ENCODE data around the gene RANBP17. TPM values are rescaled to one million over a fixed set of nuclear protein-coding genes. Genes with fewer than 3 reads are reported as not detected.

RANBP17 gene
- total and polyA plus RNA-seq, 12 donors, result 5.5 to 119 (median 22.2) TPM

GRCh38 chr5:170985486-170985885 is 123.7 kb downstream of the RANBP17 start:
- no peaks in the 10 kb centered on the region for H3K4me1 ChIP-seq (replicated peaks in 1 of 2)
- intact Hi-C loops (cut with DNase I), result no loop called here
- no peaks in the 10 kb centered on the region for H3K9me3 ChIP-seq (replicated peaks in 1 of 3)
- H3K27ac ChIP-seq, result no peak overlapping the region
- DNase-seq, result no peak
- H3K36me3 ChIP-seq (replicated peaks in 1 of 2), result no peaks in the 10 kb centered on the region
- H3K27me3 ChIP-seq, result no peaks in the 10 kb centered on the region
- no peak for TF ChIP-seq POLR2A (IDR thresholded peaks at IDR 0.05)
- TF ChIP-seq, protein P1, sequence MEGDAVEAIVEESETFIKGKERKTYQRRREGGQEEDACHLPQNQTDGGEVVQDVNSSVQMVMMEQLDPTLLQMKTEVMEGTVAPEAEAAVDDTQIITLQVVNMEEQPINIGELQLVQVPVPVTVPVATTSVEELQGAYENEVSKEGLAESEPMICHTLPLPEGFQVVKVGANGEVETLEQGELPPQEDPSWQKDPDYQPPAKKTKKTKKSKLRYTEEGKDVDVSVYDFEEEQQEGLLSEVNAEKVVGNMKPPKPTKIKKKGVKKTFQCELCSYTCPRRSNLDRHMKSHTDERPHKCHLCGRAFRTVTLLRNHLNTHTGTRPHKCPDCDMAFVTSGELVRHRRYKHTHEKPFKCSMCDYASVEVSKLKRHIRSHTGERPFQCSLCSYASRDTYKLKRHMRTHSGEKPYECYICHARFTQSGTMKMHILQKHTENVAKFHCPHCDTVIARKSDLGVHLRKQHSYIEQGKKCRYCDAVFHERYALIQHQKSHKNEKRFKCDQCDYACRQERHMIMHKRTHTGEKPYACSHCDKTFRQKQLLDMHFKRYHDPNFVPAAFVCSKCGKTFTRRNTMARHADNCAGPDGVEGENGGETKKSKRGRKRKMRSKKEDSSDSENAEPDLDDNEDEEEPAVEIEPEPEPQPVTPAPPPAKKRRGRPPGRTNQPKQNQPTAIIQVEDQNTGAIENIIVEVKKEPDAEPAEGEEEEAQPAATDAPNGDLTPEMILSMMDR (IDR thresholded peaks at IDR 0.05), result no peak
- no peak overlapping the region for H3K4me3 ChIP-seq
- WGBS, 4 donors, result 76 to 87% (median 83%) methylated on average over 1 of the region's 1 CpG

DNA sequence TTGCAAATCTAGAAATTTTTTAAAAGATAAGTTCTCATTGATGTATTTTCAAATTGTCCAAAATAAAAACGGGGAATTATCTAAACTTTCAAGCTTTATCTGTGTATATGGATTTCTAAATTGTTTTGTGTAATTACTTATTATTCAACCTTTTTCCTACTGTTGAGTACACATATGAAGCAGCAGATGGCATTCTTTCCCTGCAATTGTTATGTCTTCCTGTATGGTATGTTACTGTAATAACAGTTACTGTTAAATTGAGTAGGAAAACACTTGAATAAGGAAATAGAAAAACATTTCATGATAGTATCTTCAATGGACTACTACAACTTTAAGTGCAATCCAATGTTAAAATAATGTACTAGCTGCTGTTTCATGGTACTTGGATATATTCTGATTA is 124.8 kb downstream of the RANBP17 start:
- no peak overlapping the region for H3K4me3 ChIP-seq
- H3K27ac ChIP-seq, result no peak overlapping the region
- no peaks in the 10 kb centered on the region for H3K4me1 ChIP-seq (replicated peaks in 1 of 2)
- no peaks in the 10 kb centered on the region for H3K27me3 ChIP-seq
- 0 to 92% (median 19%) methylated on average over 1 of the region's 1 CpG for WGBS, 4 donors
- H3K36me3 ChIP-seq (replicated peaks in 1 of 2), result no peaks in the 10 kb centered on the region
- no peak for DNase-seq
- TF ChIP-seq, protein P1 (IDR thresholded peaks at IDR 0.05), result no peak
- no peak for TF ChIP-seq POLR2A (IDR thresholded peaks at IDR 0.05)
- intact Hi-C loops (cut with DNase I), result no loop called here
- no peaks in the 10 kb centered on the region for H3K9me3 ChIP-seq (replicated peaks in 1 of 3)

GRCh38 chr5:170993476-170993875 is 131.7 kb downstream of the RANBP17 start:
- DNase-seq, result no peak
- Histone ChIP-seq H3K27ac (no peak overlapping the region), H3K4me3 (no peak overlapping the region), H3K27me3 (no peaks in the 10 kb centered on the region), H3K9me3 (replicated peaks in 1 of 3) (no peaks in the 10 kb centered on the region), H3K36me3 (replicated peaks in 1 of 2) (no peaks in the 10 kb centered on the region), H3K4me1 (replicated peaks in 1 of 2) (no peaks in the 10 kb centered on the region)
- intact Hi-C loops (cut with DNase I), result no loop called here
- TF ChIP-seq POLR2A (IDR thresholded peaks at IDR 0.05), result no peak
- TF ChIP-seq, protein P1 (IDR thresholded peaks at IDR 0.05), result no peak

DNA sequence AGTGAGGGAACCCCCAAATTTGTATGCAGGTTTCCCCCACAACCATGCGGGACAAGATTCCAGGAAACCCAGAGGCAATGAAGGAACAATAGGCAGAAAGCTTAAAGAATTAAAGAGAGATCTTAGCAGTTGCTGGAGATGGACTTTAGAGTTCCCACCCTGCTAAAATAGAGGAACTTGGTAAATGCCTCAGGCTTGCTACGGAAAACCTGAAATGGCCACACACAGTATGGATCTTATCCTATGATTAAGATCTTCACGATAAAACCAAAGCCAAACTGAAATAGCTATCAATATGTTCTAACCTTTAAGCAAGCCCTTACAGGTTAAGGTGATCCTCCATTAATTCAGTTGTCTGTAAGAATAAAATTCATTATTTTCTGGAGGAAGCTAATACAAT is 148.3 kb downstream of the RANBP17 start:
- no peak for DNase-seq
- H3K27me3 ChIP-seq, result no peaks in the 10 kb centered on the region
- TF ChIP-seq, protein P1 (IDR thresholded peaks at IDR 0.05), result no peak
- TF ChIP-seq POLR2A (IDR thresholded peaks at IDR 0.05), result no peak
- 84 to 89% (median 87%) methylated on average over 3 of the region's 3 CpGs for WGBS, 4 donors
- no peaks in the 10 kb centered on the region for H3K36me3 ChIP-seq (replicated peaks in 1 of 2)
- no peak overlapping the region for H3K4me3 ChIP-seq
- intact Hi-C loops (cut with DNase I), result no loop called here
- no peaks in the 10 kb centered on the region for H3K9me3 ChIP-seq (replicated peaks in 1 of 3)
- no peaks in the 10 kb centered on the region for H3K4me1 ChIP-seq (replicated peaks in 1 of 2)
- H3K27ac ChIP-seq, result no peak overlapping the region
